PFSK-1 (cell line): ENCODE data around the gene TGFB1.

Experiments
- FOXP2 ChIP-seq: optimal IDR thresholded peaks from 2 replicates; pipeline ENCODE3; 2011; ENCODE audit warnings: borderline replicate concordance, control low read depth, inconsistent platforms; ENCODE audit not compliant: insufficient read depth; ENCODE audit errors: extremely low read length, extremely low read depth
- POLR2AphosphoS5 ChIP-seq: IDR thresholded peaks from 2 replicates; pipeline ENCODE4 v1.6.1; 2012; ENCODE audit warnings: low read depth, mild to moderate bottlenecking, control low read depth, low read length, moderate library complexity
- SIN3A ChIP-seq: IDR thresholded peaks from 2 replicates; pipeline ENCODE4 v1.6.1; 2012; ENCODE audit warnings: mild to moderate bottlenecking, low read length, moderate library complexity, borderline replicate concordance; ENCODE audit not compliant: insufficient read depth
- TAF1 ChIP-seq: IDR thresholded peaks from 2 replicates; pipeline ENCODE4 v1.6.1; 2012; ENCODE audit warnings: low read length, control low read depth, borderline replicate concordance; ENCODE audit not compliant: insufficient read depth

GRCh38 chr19:41344162-41344561 lies 9.6 kb downstream of the TGFB1 start:
- TF ChIP-seq FOXP2 = no peak
- TF ChIP-seq POLR2AphosphoS5 = no peak
- no peak for TF ChIP-seq SIN3A
- no peak for TF ChIP-seq TAF1
